Stomach (tissue), 9 donors: ENCODE results near the gene MCC. TPM values are rescaled to one million over a fixed set of nuclear protein-coding genes. Genes with fewer than 3 reads are reported as not detected.

ENCODE experiments used
- DNase-seq, 2 donors: peaks; one replicate each; pipeline versions ENCODE4 v3.0.0 to v3.0.0-alpha.2; 2013 to 2019
- H3K27ac ChIP-seq, 5 donors: fragments of 200-600 bp in 4 of 5; sonication (generic) in 4 of 5; one replicate each; pipeline ENCODE4 v1.5.1; 2013 to 2019; ENCODE audit warnings: mild to moderate bottlenecking in 1 of 5, moderate library complexity in 1 of 5
- H3K27me3 ChIP-seq, 3 donors: fragments of 200-600 bp; sonication (generic); one replicate each; pipeline ENCODE4 v1.5.1; 2017 to 2019; ENCODE audit warnings: mixed run types in 1 of 3
- H3K36me3 ChIP-seq, 4 donors: fragments of 200-600 bp; sonication (generic); 1 replicate in 3 of 4; 2 replicates in 1 of 4; pipeline ENCODE4 v1.5.1; 2016 to 2019
- H3K4me1 ChIP-seq, 4 donors: fragments of 200-600 bp; sonication (generic); one replicate each; pipeline ENCODE4 v1.5.1; 2016 to 2019
- H3K4me3 ChIP-seq, 4 donors: fragments of 200-600 bp; sonication (generic) in 3 of 4; one replicate each; pipeline ENCODE4 v1.5.1; 2016 to 2019; ENCODE audit warnings: mild to moderate bottlenecking in 1 of 4
- H3K9me3 ChIP-seq, 4 donors: fragments of 200-600 bp; sonication (generic); one replicate each; pipeline ENCODE4 v1.5.1; 2016 to 2019
- EP300 ChIP-seq: sonication (generic); formaldehyde crosslinking; IDR thresholded peaks from one replicate; pipeline ENCODE4 v1.6.1; 2017; ENCODE audit warnings: antibody characterized with exemption
- POLR2A ChIP-seq, 4 donors: fragments of 450-650 bp; IDR thresholded peaks; one replicate each; pipeline ENCODE4 v1.6.1; 2016; ENCODE audit warnings: antibody characterized with exemption in 4 of 4, control low read depth in 2 of 4, mild to moderate bottlenecking in 1 of 4, moderate library complexity in 1 of 4
- POLR2AphosphoS5 ChIP-seq, 3 donors: sonication (generic); formaldehyde crosslinking; IDR thresholded peaks; one replicate each; pipeline ENCODE4 v1.6.1; 2016; ENCODE audit warnings: antibody characterized with exemption in 3 of 3
- WGBS, 5 donors: extraction: QIAGEN DNeasy Blood & Tissue Kit in 3 of 5; methylation state at CpG; one replicate each; pipeline versions ENCODE4 v1.1.5 to v1.1.7; 2013 to 2018; 5-methylcytosine and 5-hydroxymethylcytosine counted together
- intact Hi-C: fragments of 100-400 bp; cut with DNase I; formaldehyde crosslinking; loops from one replicate; pipeline ENCODE4 v1.15.1; 2023; ENCODE audit warnings: low total_unique reads
- polyA plus RNA-seq, 3 donors: library from polyadenylated mRNA; stranded (reverse); fragments of 200-250 nt; gene quantifications; one replicate each; pipeline ENCODE4 v1.2.3, GENCODE V29; 2013
- total RNA-seq, 5 donors: library from RNA; depleted of rRNA; stranded (reverse); fragments of >200 nt; gene quantifications; one replicate each; pipeline versions ENCODE4 v1.1.0 to v1.2.3, GENCODE V29; 2014 to 2016
- TF ChIP-seq, protein P1 (sequence below), 7 experiments: fragments of 450-650 bp in 4 of 7; fragments of 200-600 bp in 3 of 7; sonication (generic) in 3 of 7; IDR thresholded peaks; one replicate each; pipeline ENCODE4 v1.5.1; 2016 to 2019; ENCODE audit warnings: antibody characterized with exemption in 7 of 7, control low read depth in 2 of 7, mild to moderate bottlenecking in 1 of 7
- donor health status: healthy with polysubstance abuse.
- donor health status: Bipolar disorder and iron deficiency.
- donor health status: healthy.

Gene MCC
- total and polyA plus RNA-seq, 8 donors = 3.8 to 35.1 (median 8.9) TPM

DNA sequence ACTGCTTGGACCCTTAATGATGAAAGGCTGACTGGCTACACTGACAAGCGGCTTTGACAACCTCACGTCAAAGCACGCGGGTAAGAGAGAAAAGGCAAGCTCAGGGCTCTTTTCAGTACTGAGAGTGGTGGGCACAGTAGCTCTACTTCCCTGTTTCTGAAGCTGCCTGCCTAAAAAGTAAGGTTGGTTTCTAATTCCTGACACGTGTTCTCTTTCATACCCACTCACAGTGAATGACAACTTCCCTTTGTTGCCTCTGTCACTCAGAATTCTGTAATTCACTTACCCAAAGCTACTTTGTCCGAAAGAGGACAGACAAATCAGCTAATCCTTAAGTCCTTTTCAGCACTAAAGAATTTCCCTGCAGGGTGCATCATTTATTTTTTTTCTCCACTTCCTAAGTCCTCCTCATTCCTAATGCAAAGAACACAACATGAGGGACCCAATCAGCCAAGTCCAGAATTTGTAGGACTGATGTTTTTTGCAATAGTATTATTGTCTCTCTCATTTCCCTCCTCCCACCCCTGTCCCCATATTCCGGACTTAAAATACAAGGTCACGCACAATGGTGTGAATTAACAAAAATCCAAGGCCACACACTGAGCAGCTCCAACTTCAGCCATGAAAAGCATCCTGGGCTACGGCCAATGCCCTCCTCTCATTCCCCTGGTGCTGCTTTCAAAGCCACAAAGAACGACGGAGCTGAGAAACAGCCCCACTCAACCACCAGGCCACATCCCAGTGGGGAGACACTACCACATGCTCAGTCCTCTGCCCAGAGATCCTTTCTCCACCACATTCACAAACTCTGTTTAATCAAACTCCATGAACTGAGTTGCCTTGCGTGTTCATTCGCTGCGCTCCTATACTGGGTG is 274.5 kb downstream of the MCC start:
- Histone ChIP-seq H3K27ac (no peak overlapping the region), H3K36me3 (no peaks in the 10 kb centered on the region), H3K27me3 (no peaks in the 10 kb centered on the region), H3K4me3 (no peak overlapping the region), H3K4me1 (peaks cover 0 to 24% (median 12%) of the 10 kb centered on the region in 4 donors), H3K9me3 (no peaks in the 10 kb centered on the region)
- intact Hi-C loops = no loop called here
- TF ChIP-seq, protein P1, sequence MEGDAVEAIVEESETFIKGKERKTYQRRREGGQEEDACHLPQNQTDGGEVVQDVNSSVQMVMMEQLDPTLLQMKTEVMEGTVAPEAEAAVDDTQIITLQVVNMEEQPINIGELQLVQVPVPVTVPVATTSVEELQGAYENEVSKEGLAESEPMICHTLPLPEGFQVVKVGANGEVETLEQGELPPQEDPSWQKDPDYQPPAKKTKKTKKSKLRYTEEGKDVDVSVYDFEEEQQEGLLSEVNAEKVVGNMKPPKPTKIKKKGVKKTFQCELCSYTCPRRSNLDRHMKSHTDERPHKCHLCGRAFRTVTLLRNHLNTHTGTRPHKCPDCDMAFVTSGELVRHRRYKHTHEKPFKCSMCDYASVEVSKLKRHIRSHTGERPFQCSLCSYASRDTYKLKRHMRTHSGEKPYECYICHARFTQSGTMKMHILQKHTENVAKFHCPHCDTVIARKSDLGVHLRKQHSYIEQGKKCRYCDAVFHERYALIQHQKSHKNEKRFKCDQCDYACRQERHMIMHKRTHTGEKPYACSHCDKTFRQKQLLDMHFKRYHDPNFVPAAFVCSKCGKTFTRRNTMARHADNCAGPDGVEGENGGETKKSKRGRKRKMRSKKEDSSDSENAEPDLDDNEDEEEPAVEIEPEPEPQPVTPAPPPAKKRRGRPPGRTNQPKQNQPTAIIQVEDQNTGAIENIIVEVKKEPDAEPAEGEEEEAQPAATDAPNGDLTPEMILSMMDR (IDR thresholded peaks at IDR 0.05) = no peak
- TF ChIP-seq POLR2A (IDR thresholded peaks at IDR 0.05) = no peak
- TF ChIP-seq EP300 = no peak
- TF ChIP-seq POLR2AphosphoS5 (IDR thresholded peaks at IDR 0.05) = no peak
- no peak for DNase-seq
- WGBS, 5 donors = 78 to 88% (median 84%) methylated on average over 14 of the region's 14 CpGs

- intact Hi-C loops = no loop called here
- peak in 1 of 2 donors; percentile 74 for DNase-seq
- no peak for TF ChIP-seq POLR2AphosphoS5 (IDR thresholded peaks at IDR 0.05)
- TF ChIP-seq POLR2A (IDR thresholded peaks at IDR 0.05) = no peak
- TF ChIP-seq, protein P1 (IDR thresholded peaks at IDR 0.05) = no peak
- no peak for TF ChIP-seq EP300
- H3K36me3 ChIP-seq = no peaks in the 10 kb centered on the region
- H3K27me3 ChIP-seq = no peaks in the 10 kb centered on the region
- H3K4me3 ChIP-seq = no peak overlapping the region
- no peaks in the 10 kb centered on the region for H3K9me3 ChIP-seq
- peaks cover 0 to 24% (median 12%) of the 10 kb centered on the region in 4 donors for H3K4me1 ChIP-seq
- H3K27ac ChIP-seq = no peak overlapping the region
- WGBS, 5 donors = 23 to 27% (median 25%) methylated on average over 5 of the region's 5 CpGs
These were observed 275.9 kb downstream of the MCC start for GRCh38 chr5:113212244-113212920.

- Histone ChIP-seq H3K36me3 (no peaks in the 10 kb centered on the region), H3K9me3 (no peaks in the 10 kb centered on the region), H3K4me1 (peaks cover 0 to 33% (median 15%) of the 10 kb centered on the region in 4 donors), H3K4me3 (no peak overlapping the region), H3K27me3 (no peaks in the 10 kb centered on the region), H3K27ac (no peak overlapping the region)
- 77 to 88% (median 84%) methylated on average over 4 of the region's 4 CpGs for WGBS, 5 donors
- intact Hi-C loops = no loop called here
- no peak for DNase-seq
- TF ChIP-seq POLR2A (IDR thresholded peaks at IDR 0.05) = no peak
- TF ChIP-seq, protein P1 (IDR thresholded peaks at IDR 0.05) = no peak
- TF ChIP-seq POLR2AphosphoS5 (IDR thresholded peaks at IDR 0.05) = no peak
- TF ChIP-seq EP300 = no peak
These were observed 278.8 kb downstream of the MCC start for GRCh38 chr5:113209498-113209897.

DNA sequence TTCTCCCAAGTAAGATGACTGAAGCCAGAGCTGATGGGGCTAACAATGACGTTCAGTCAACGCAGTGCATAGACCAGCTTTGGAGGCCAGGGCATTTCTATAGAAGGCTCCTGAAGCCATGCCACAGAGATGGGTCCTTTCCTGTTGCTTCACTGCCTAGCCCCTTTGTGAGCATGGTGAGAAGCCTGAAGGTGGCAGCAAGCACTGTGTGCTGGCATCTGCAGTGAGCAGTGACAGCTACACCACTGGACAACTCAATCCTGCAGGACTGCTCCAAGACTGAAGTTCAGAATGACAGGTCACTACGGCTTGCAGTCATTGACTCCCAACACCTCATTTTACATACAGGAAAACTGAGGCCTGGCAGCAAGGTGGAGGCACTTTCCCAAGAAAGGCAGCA is 282.4 kb downstream of the MCC start:
- Histone ChIP-seq H3K27ac (no peak overlapping the region), H3K27me3 (no peaks in the 10 kb centered on the region), H3K4me1 (peaks cover 0 to 35% (median 15%) of the 10 kb centered on the region in 4 donors), H3K4me3 (no peak overlapping the region), H3K9me3 (no peaks in the 10 kb centered on the region), H3K36me3 (no peaks in the 10 kb centered on the region)
- DNase-seq = no peak
- 80 to 83% (median 81%) methylated on average over 3 of the region's 3 CpGs for WGBS, 5 donors
- TF ChIP-seq EP300 (no peak), POLR2A (IDR thresholded peaks at IDR 0.05) (no peak)
- intact Hi-C loops = no loop called here
